Left cardiac atrium (tissue), 4 donors: ENCODE data around the gene MAPK9. TPM values are rescaled to one million over a fixed set of nuclear protein-coding genes. Genes with fewer than 3 reads are reported as not detected.

Experiments used
- ATAC-seq, 2 donors: fragments of 200-7000 bp; cut with Tn5 transposase; one replicate each; pipeline ENCODE4 v1.9.1; 2020; ENCODE audit warnings: mild to moderate bottlenecking in 2 of 2, moderate library complexity in 2 of 2
- DNase-seq: peaks from one replicate; pipeline ENCODE4 v3.0.0-alpha.2; 2020
- intact Hi-C, 2 donors: fragments of 100-400 bp; cut with DNase I; formaldehyde crosslinking; loops; one replicate each; pipeline versions ENCODE4 v1.14.1 to v1.15.1; 2022 to 2023
- total RNA-seq, 2 donors: library from RNA; stranded (reverse); fragmentation: NEBNext Ultra II Directional; extraction: Animal tissue kit (Norgen Biotek cat#: 25700); gene quantifications; one replicate each; pipeline ENCODE4 v1.2.1, GENCODE V29; 2021
- donor health status: DM: no; HTN: yes; CAD: no.
- donor health status: DM: no; HTN: yes; CAD: no; lungs with severe emphysema.
- donor health status: DM: yes; HTN: yes; CAD: no.
- donor health status: Dilated cardiomyopathy.

The MAPK9 gene
- total RNA-seq, 2 donors from 2014 or later, result 33.8 to 38.8 TPM

DNA sequence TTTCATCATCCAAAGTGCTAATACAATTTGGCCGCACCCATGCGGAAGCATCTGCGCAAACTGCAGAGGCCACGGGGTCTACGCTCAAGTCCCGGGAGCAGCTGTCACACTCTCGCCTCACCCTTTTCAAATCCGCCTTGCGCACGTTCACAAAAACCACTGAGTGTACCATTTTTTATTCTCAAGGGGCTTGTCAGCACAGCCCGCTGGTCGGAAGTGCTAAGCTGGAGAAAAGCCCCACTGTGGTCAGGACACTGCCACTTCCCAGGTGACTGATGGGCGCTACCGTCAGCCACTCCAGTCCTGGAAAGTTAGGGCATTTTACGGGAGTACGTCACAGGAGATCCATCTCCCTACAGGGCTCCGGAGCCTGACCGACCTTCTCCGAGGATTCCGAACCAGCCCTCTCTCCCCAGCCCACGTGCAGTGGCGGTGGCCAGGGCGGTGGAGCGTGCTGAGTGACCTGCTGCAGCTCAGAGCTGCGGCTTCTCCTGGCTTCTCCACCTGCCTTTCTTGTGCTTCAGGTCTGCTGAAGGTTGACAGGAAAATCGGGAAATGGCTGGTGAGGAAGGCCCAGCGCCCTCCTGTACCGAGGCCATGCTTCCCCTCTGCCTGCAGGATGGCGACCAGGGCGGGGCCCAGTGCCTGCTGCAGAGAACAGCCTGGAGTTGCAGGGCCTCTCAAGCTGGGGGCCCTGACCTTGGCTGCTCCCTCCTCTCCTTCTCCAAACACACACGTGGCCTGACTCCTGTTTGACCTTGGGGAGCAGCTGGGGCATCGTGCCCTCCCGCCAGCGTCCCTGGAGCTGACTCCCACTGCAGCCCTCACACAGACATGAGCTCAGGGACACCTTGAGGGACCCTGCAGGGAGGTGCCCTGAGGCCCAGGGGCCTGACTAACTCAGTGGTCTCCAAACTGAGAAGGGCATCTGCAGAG is 97.2 kb downstream of the MAPK9 start:
- intact Hi-C loops, result no loop called here
- no peak for ATAC-seq
- DNase-seq, result no peak

DNA sequence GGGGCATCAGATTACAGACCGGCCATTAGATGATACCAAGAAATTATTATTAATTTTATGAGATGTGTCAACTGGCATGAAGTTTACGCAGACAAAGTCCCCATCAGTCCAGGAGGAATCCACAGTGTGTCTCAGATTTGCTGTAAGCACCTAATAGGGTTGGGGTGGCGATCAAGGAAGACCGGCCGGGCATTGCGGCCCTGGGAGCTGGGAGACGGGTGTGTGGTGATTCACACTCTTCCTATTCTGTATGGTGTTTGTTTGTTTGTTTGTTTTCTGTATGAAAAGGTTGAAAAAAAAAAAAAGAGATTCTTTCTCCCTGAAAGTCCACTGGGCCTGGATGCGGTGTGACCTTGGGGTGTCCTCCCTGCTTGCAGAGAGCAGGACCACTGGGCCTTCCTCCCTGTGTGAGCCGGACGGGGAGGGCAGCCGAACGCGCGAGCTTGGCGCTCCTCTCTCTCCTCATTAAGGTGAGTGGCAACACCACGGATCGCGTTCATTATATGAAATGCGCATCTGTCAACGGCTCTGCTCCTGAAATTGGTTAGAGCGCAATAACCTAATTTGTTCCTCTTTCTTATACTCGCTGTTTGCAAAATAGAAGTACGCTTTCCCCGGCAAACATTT is 98.0 kb downstream of the MAPK9 start:
- no peak for DNase-seq
- intact Hi-C loops, result no loop called here
- no peak for ATAC-seq

DNA sequence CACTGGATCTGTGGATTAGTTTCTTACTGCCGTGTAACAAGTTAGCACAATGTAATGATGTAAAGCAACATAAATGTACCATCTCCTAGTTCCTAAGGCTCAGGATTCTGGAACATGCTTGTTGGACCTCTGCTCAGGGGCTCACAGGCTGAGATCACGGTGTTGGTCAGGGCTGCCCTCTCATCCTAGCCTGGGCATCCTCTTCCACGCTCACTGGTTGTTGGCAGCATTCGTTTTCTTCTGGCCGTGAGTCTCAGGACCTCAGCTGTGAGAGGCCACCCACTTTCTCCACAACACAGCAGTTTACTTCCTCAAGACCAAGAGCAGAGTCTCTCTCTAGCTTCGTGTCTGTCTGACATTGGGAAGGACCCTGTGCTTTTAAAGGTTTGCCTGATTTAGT is 100.2 kb downstream of the MAPK9 start:
- ATAC-seq (no peak), DNase-seq (no peak)
- intact Hi-C loops, result no loop called here

DNA sequence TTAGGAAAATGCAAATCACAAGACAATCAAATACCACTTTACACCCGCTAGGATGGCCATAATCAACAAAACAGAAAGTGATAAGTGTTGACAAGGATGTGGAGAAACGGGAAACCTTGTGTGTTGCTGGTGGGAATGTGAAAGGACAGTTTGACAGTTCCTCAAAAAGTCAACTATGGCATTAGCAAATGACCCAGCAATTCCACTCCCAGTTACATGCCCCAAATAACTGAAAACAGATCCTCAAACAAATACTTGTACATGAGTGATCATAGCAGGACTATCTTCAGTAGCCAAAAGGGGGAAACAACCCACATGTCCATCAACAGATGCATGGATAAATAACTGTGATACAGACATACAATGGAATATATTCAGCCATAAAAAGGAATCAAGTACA is 104.1 kb downstream of the MAPK9 start:
- DNase-seq (no peak), ATAC-seq (no peak)
- intact Hi-C loops, result no loop called here

Other genes with a start within 250 kb of the MAPK9 start
- gene RNF130, start 220.3 kb downstream of the MAPK9 start, total RNA-seq, result 10 to 100 TPM; 45.6 to 67.2 TPM
- gene RASGEF1C, start 82.9 kb downstream of the MAPK9 start, total RNA-seq, result under 1 TPM; 0.65 TPM
- 10 to 100 TPM; 27.3 to 44.5 TPM for gene GFPT2, start 61.3 kb upstream of the MAPK9 start, total RNA-seq
- gene CNOT6, start 202.3 kb upstream of the MAPK9 start, total RNA-seq, result 10 to 100 TPM; 12.0 to 15.8 TPM